ENCODE measurements around the gene ATP6V0C.

The ATP6V0C gene

GRCh38 chr16:2513405-2514332 is at the start of gene ATP6V0C:
TSS of gene ATP6V0C (plus strand) at chr16:2513952. CDS start at chr16:2514104, 152 bp downstream.
- no peak for DNase-seq (ENCODE audit: low read depth)
- H3K4me3 ChIP-seq (ENCODE audit: low read depth, low read length): peak within 1 kb of the TSS; percentile 80

- no peak for DNase-seq (ENCODE audit: low read depth)
- H3K4me3 ChIP-seq (ENCODE audit: low read depth, low read length): no peak overlapping the region
These were observed 49.4 kb upstream of the ATP6V0C start for GRCh38 chr16:2464333-2464732.

GRCh38 chr16:2465653-2466415 is 47.9 kb upstream of the ATP6V0C start:
- H3K4me3 ChIP-seq (ENCODE audit: low read depth, low read length): no peak overlapping the region
- DNase-seq (ENCODE audit: low read depth): no peak

- no peak for DNase-seq (ENCODE audit: low read depth)
- H3K4me3 ChIP-seq (ENCODE audit: low read depth, low read length): peak overlapping the region; percentile 52
These were observed 46.9 kb upstream of the ATP6V0C start for GRCh38 chr16:2466667-2467527.

GRCh38 chr16:2467528-2468232 is 46.1 kb upstream of the ATP6V0C start:
- peak; percentile 25 for DNase-seq (ENCODE audit: low read depth)
- peak overlapping the region; percentile 52 for H3K4me3 ChIP-seq (ENCODE audit: low read depth, low read length)

- no peak for DNase-seq (ENCODE audit: low read depth)
- H3K4me3 ChIP-seq (ENCODE audit: low read depth, low read length): peak overlapping the region; percentile 52
These were observed 45.5 kb upstream of the ATP6V0C start for GRCh38 chr16:2468233-2468724.

GRCh38 chr16:2468725-2469398 is 44.9 kb upstream of the ATP6V0C start:
- no peak for DNase-seq (ENCODE audit: low read depth)

GRCh38 chr16:2469399-2470233 is 44.1 kb upstream of the ATP6V0C start:
- DNase-seq (ENCODE audit: low read depth): no peak
- no peak overlapping the region for H3K4me3 ChIP-seq (ENCODE audit: low read depth, low read length)

More at GRCh38 chr16:2468725-2469398, 44.9 kb upstream of the ATP6V0C start:
- peak overlapping the region; percentile 52 for H3K4me3 ChIP-seq (ENCODE audit: low read depth, low read length)

GRCh38 chr16:2470234-2470601 is 43.5 kb upstream of the ATP6V0C start:
- H3K4me3 ChIP-seq (ENCODE audit: low read depth, low read length): no peak overlapping the region
- no peak for DNase-seq (ENCODE audit: low read depth)

GRCh38 chr16:2470603-2471015 is 43.1 kb upstream of the ATP6V0C start:
- H3K4me3 ChIP-seq (ENCODE audit: low read depth, low read length): peak overlapping the region; percentile 29
- no peak for DNase-seq (ENCODE audit: low read depth)

- no peak for DNase-seq (ENCODE audit: low read depth)
- peak within 1 kb of the TSS; percentile 29 for H3K4me3 ChIP-seq (ENCODE audit: low read depth, low read length)
These were observed 42.6 kb upstream of the ATP6V0C start, which contains the start of gene NTN3 for GRCh38 chr16:2471016-2471652. TSS of gene NTN3 (plus strand) at chr16:2471297. CDS start at chr16:2471702, 405 bp downstream.

- peak overlapping the region; percentile 29 for H3K4me3 ChIP-seq (ENCODE audit: low read depth, low read length)
- DNase-seq (ENCODE audit: low read depth): no peak
These were observed 41.9 kb upstream of the ATP6V0C start for GRCh38 chr16:2471653-2472487.

- DNase-seq (ENCODE audit: low read depth): no peak
- no peak overlapping the region for H3K4me3 ChIP-seq (ENCODE audit: low read depth, low read length)
These were observed 41.3 kb upstream of the ATP6V0C start for GRCh38 chr16:2472488-2472864.

- DNase-seq (ENCODE audit: low read depth): no peak
These were observed 40.8 kb upstream of the ATP6V0C start for GRCh38 chr16:2472885-2473445.

GRCh38 chr16:2473446-2473926 is 40.3 kb upstream of the ATP6V0C start:
- peak overlapping the region; percentile 84 for H3K4me3 ChIP-seq (ENCODE audit: low read depth, low read length)
- no peak for DNase-seq (ENCODE audit: low read depth)

More at GRCh38 chr16:2472885-2473445, 40.8 kb upstream of the ATP6V0C start:
- peak overlapping the region; percentile 84 for H3K4me3 ChIP-seq (ENCODE audit: low read depth, low read length)

Data from skeletal muscle cell (primary cell).